Measurements from ENCODE around the gene TNFSF13.
"Not testable (repeated sequence)": the region's sequence is repeated elsewhere in the genome, so short reads cannot be mapped to it uniquely, and the experiment has no call there.

TNFSF13 gene

GRCh38 chr17:7592422-7593021 is 34.0 kb downstream of the TNFSF13 start:
- DNase-seq: no peak

- DNase-seq: no peak
Measured at GRCh38 chr17:7593296-7593695, 34.7 kb downstream of the TNFSF13 start.

- not testable (repeated sequence) for DNase-seq
Measured at GRCh38 chr17:7597561-7597960, 39.0 kb downstream of the TNFSF13 start.

GRCh38 chr17:7606280-7606679 is 47.7 kb downstream of the TNFSF13 start:
- DNase-seq: no peak

GRCh38 chr17:7610641-7611040 is 52.1 kb downstream of the TNFSF13 start:
- no peak for DNase-seq

All from femur (tissue), 1 donor.